WTC11 (cell line): Measurements from ENCODE around the gene GPATCH1. TPM values are rescaled to one million over a fixed set of nuclear protein-coding genes. Genes with fewer than 3 reads are reported as not detected.

ENCODE experiments used
- ATAC-seq: fragments of 200-7000 bp; cut with Tn5 transposase; 2 replicates; pipeline ENCODE4 v1.10.0; 2021; ENCODE audit warnings: mild to moderate bottlenecking, moderate library complexity
- CTCF ChIA-PET: fragments of 300-600 bp; sonication (Branson Sonifier 250); formaldehyde crosslinking; loops from one replicate; lab custom pipeline; 2021; ENCODE audit warnings: antibody characterized with exemption; lab: Charles Lee
- POLR2A ChIA-PET: fragments of 350-600 bp; sonication (Branson Sonifier 250); formaldehyde crosslinking; loops from one replicate; lab custom pipeline; 2021; ENCODE audit warnings: antibody characterized with exemption; lab: Charles Lee
- DNase-seq: peaks from one replicate; pipeline ENCODE4 v3.0.0; 2021; ENCODE audit warnings: low spot score
- H3K27ac Mint-ChIP-seq: 2 replicates; pipeline ENCODE4 v1.8.0; 2021; ENCODE audit warnings: mixed read lengths
- H3K27me3 Mint-ChIP-seq: 2 replicates; pipeline ENCODE4 v1.8.0; 2021; ENCODE audit warnings: low read depth, mild to moderate bottlenecking, moderate library complexity, mixed read lengths
- H3K36me3 Mint-ChIP-seq: 2 replicates; pipeline ENCODE4 v1.8.0; 2021; ENCODE audit warnings: mixed read lengths
- H3K4me1 Mint-ChIP-seq: 2 replicates; pipeline ENCODE4 v1.8.0; 2022; ENCODE audit warnings: mixed read lengths
- H3K4me3 Mint-ChIP-seq: 2 replicates; pipeline ENCODE4 v1.8.0; 2021; ENCODE audit warnings: mild to moderate bottlenecking, moderate library complexity, mixed read lengths
- H3K9me3 Mint-ChIP-seq: 2 replicates; pipeline ENCODE4 v1.8.0; 2021; ENCODE audit warnings: mixed read lengths
- ATF1 ChIP-seq: sonication (generic); formaldehyde crosslinking; IDR thresholded peaks from 2 replicates; pipeline ENCODE4 v1.8.1; 2023; ENCODE audit warnings: mild to moderate bottlenecking, moderate library complexity, missing genetic modification reagents
- CBFB ChIP-seq: sonication (generic); formaldehyde crosslinking; IDR thresholded peaks from 2 replicates; pipeline ENCODE4 v1.8.1; 2022; ENCODE audit warnings: mild to moderate bottlenecking, low read depth, missing genetic modification reagents
- CREB1 ChIP-seq: sonication (generic); formaldehyde crosslinking; IDR thresholded peaks from 2 replicates; pipeline ENCODE4 v1.8.0; 2023; ENCODE audit warnings: mild to moderate bottlenecking, missing genetic modification reagents
- EMX1 ChIP-seq: fragments of 250-450 bp; sonication (Bioruptor Pico); IDR thresholded peaks from 2 replicates; pipeline ENCODE4 v1.8.0; 2021; ENCODE audit warnings: mild to moderate bottlenecking
- FOXJ3 ChIP-seq: sonication (generic); formaldehyde crosslinking; IDR thresholded peaks from 2 replicates; pipeline ENCODE4 v1.9.0; 2021; ENCODE audit warnings: missing genetic modification reagents, mild to moderate bottlenecking, borderline replicate concordance
- JAZF1 ChIP-seq: fragments of 250-450 bp; sonication (Bioruptor Pico); IDR thresholded peaks from 2 replicates; pipeline ENCODE4 v1.9.0; 2021; ENCODE audit warnings: moderate library complexity, mild to moderate bottlenecking, inconsistent platforms
- MXD4 ChIP-seq: fragments of 250-450 bp; sonication (Bioruptor Pico); IDR thresholded peaks from 2 replicates; pipeline ENCODE4 v1.8.0; 2021; ENCODE audit warnings: mild to moderate bottlenecking, moderate library complexity, borderline replicate concordance
- NFE2L1 ChIP-seq: sonication (generic); formaldehyde crosslinking; IDR thresholded peaks from 2 replicates; pipeline ENCODE4 v1.8.1; 2023; ENCODE audit warnings: missing genetic modification reagents
- NFYB ChIP-seq: sonication (generic); formaldehyde crosslinking; conservative IDR thresholded peaks from 2 replicates; pipeline ENCODE4 v1.8.0; 2022; ENCODE audit warnings: low read depth, missing genetic modification reagents
- NR1H2 ChIP-seq: sonication (generic); formaldehyde crosslinking; IDR thresholded peaks from 2 replicates; pipeline ENCODE4 v1.9.0; 2021; ENCODE audit warnings: mild to moderate bottlenecking, moderate library complexity, missing genetic modification reagents
- NR2C2 ChIP-seq: sonication (generic); formaldehyde crosslinking; IDR thresholded peaks from 2 replicates; pipeline ENCODE4 v1.8.0; 2022; ENCODE audit warnings: mild to moderate bottlenecking, missing genetic modification reagents
- SMAD3 ChIP-seq: sonication (generic); formaldehyde crosslinking; IDR thresholded peaks from 2 replicates; pipeline ENCODE4 v1.8.0; 2022; ENCODE audit warnings: missing genetic modification reagents, mild to moderate bottlenecking, borderline replicate concordance
- SOX15 ChIP-seq: fragments of 250-450 bp; sonication (Bioruptor Pico); IDR thresholded peaks from 2 replicates; pipeline ENCODE4 v1.9.0; 2021; ENCODE audit warnings: mild to moderate bottlenecking
- SP1 ChIP-seq: sonication (generic); formaldehyde crosslinking; conservative IDR thresholded peaks from 2 replicates; pipeline ENCODE4 v1.8.1; 2022; ENCODE audit warnings: missing genetic modification reagents
- USF2 ChIP-seq: sonication (generic); formaldehyde crosslinking; IDR thresholded peaks from 2 replicates; pipeline ENCODE4 v1.8.1; 2023; ENCODE audit warnings: mild to moderate bottlenecking, missing genetic modification reagents, moderate library complexity
- ZNF121 ChIP-seq: sonication (generic); formaldehyde crosslinking; IDR thresholded peaks from 2 replicates; pipeline ENCODE4 v1.8.0; 2023; ENCODE audit warnings: missing genetic modification reagents
- ZNF219 ChIP-seq: sonication (generic); formaldehyde crosslinking; IDR thresholded peaks from 2 replicates; pipeline ENCODE4 v1.8.0; 2023; ENCODE audit warnings: missing genetic modification reagents, mild to moderate bottlenecking, borderline replicate concordance
- ZNF232 ChIP-seq: sonication (generic); formaldehyde crosslinking; IDR thresholded peaks from 2 replicates; pipeline ENCODE4 v1.8.0; 2022; ENCODE audit warnings: mild to moderate bottlenecking, missing genetic modification reagents
- ZNF416 ChIP-seq: fragments of 250-450 bp; sonication (Bioruptor Pico); IDR thresholded peaks from 2 replicates; pipeline ENCODE4 v1.9.0; 2021; ENCODE audit warnings: mild to moderate bottlenecking, inconsistent platforms
- ZNF671 ChIP-seq: fragments of 250-450 bp; sonication (Bioruptor Pico); IDR thresholded peaks from 2 replicates; pipeline ENCODE4 v1.8.0; 2021; ENCODE audit warnings: mild to moderate bottlenecking
- total RNA-seq: library from RNA; stranded (reverse); gene quantifications from 3 replicates; pipeline ENCODE4 v1.2.3, GENCODE V29; 2021
- TF ChIP-seq, protein P1 (sequence below): sonication (generic); formaldehyde crosslinking; IDR thresholded peaks from 2 replicates; pipeline ENCODE4 v1.8.1; 2022; ENCODE audit warnings: low read depth, mild to moderate bottlenecking, moderate library complexity, missing genetic modification reagents, borderline replicate concordance
- TF ChIP-seq, protein P2 (sequence below): sonication (generic); formaldehyde crosslinking; IDR thresholded peaks from 2 replicates; pipeline ENCODE4 v1.8.0; 2023; ENCODE audit warnings: missing genetic modification reagents
- TF ChIP-seq, protein P3 (sequence below): sonication (generic); formaldehyde crosslinking; IDR thresholded peaks from 2 replicates; pipeline ENCODE4 v1.8.0; 2022; ENCODE audit warnings: mild to moderate bottlenecking, missing genetic modification reagents
- TF ChIP-seq, protein P4 (sequence below): sonication (generic); formaldehyde crosslinking; IDR thresholded peaks from 2 replicates; pipeline ENCODE4 v1.8.1; 2022; ENCODE audit warnings: missing genetic modification reagents, borderline replicate concordance
- TF ChIP-seq, protein P5 (sequence below): sonication (generic); formaldehyde crosslinking; IDR thresholded peaks from 2 replicates; pipeline ENCODE4 v1.8.1; 2022; ENCODE audit warnings: mild to moderate bottlenecking, missing genetic modification reagents, moderate library complexity, borderline replicate concordance

GPATCH1 gene
- total RNA-seq, 1 experiment from 2014 or later: 10.7 TPM

- DNase-seq: no peak
- ATAC-seq: no peak
- Mint-ChIP-seq H3K36me3 (peaks cover 18% of the 10 kb centered on the region), H3K27ac (no peak overlapping the region), H3K4me1 (peaks cover 5% of the 10 kb centered on the region), H3K27me3 (peaks cover 6% of the 10 kb centered on the region; the same call in 1 of the 2 replicates), H3K9me3 (peaks cover 35% of the 10 kb centered on the region), H3K4me3 (no peak overlapping the region)
- TF ChIP-seq ZNF121 (CRISPR knock-in tag): no peak
- no peak for TF ChIP-seq ZNF416
- TF ChIP-seq SP1 (CRISPR knock-in tag): no peak
- TF ChIP-seq FOXJ3 (CRISPR knock-in tag): no peak
- TF ChIP-seq, protein P1, sequence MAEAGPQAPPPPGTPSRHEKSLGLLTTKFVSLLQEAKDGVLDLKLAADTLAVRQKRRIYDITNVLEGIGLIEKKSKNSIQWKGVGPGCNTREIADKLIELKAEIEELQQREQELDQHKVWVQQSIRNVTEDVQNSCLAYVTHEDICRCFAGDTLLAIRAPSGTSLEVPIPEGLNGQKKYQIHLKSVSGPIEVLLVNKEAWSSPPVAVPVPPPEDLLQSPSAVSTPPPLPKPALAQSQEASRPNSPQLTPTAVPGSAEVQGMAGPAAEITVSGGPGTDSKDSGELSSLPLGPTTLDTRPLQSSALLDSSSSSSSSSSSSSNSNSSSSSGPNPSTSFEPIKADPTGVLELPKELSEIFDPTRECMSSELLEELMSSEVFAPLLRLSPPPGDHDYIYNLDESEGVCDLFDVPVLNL (CRISPR knock-in tag): no peak
- TF ChIP-seq, protein P2, sequence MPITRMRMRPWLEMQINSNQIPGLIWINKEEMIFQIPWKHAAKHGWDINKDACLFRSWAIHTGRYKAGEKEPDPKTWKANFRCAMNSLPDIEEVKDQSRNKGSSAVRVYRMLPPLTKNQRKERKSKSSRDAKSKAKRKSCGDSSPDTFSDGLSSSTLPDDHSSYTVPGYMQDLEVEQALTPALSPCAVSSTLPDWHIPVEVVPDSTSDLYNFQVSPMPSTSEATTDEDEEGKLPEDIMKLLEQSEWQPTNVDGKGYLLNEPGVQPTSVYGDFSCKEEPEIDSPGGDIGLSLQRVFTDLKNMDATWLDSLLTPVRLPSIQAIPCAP: no peak
- TF ChIP-seq SMAD3 (CRISPR knock-in tag): no peak
- no peak for TF ChIP-seq SOX15 (CRISPR knock-in tag)
- no peak for TF ChIP-seq CBFB (CRISPR knock-in tag)
- TF ChIP-seq NR1H2 (CRISPR knock-in tag): no peak
- TF ChIP-seq, protein P3, sequence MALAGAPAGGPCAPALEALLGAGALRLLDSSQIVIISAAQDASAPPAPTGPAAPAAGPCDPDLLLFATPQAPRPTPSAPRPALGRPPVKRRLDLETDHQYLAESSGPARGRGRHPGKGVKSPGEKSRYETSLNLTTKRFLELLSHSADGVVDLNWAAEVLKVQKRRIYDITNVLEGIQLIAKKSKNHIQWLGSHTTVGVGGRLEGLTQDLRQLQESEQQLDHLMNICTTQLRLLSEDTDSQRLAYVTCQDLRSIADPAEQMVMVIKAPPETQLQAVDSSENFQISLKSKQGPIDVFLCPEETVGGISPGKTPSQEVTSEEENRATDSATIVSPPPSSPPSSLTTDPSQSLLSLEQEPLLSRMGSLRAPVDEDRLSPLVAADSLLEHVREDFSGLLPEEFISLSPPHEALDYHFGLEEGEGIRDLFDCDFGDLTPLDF (CRISPR knock-in tag): no peak
- no peak for TF ChIP-seq JAZF1
- no peak for TF ChIP-seq ZNF671 (CRISPR knock-in tag)
- CTCF ChIA-PET: no interaction called here
- POLR2A ChIA-PET: no interaction called here
Observed at GRCh38 chr19:33168528-33168927, 87.5 kb downstream of the GPATCH1 start.

- POLR2A ChIA-PET: no interaction called here
- H3K36me3 Mint-ChIP-seq: peaks cover 13% of the 10 kb centered on the region
- peaks cover 23% of the 10 kb centered on the region for H3K9me3 Mint-ChIP-seq
- no peak for ATAC-seq
- peaks cover 18% of the 10 kb centered on the region for H3K4me1 Mint-ChIP-seq
- no peak overlapping the region for H3K4me3 Mint-ChIP-seq
- H3K27ac Mint-ChIP-seq: no peak overlapping the region
- TF ChIP-seq CREB1 (no peak), EMX1 (CRISPR knock-in tag) (no peak), ZNF416 (no peak), NFYB (CRISPR knock-in tag) (no peak), MXD4 (CRISPR knock-in tag) (no peak), USF2 (CRISPR knock-in tag) (no peak), SOX15 (CRISPR knock-in tag) (no peak), NR2C2 (CRISPR knock-in tag) (no peak)
- TF ChIP-seq, all 79 proteins: peak for 0
- H3K27me3 Mint-ChIP-seq: peaks cover 6% of the 10 kb centered on the region; the same call in 1 of the 2 replicates
- DNase-seq: no peak
- CTCF ChIA-PET: interaction anchor here (1.9 kb wide), 1 partner anchor 13 kb away, joined by 8 read pairs; no protein-coding TSS in a partner anchor
Observed at GRCh38 chr19:33171222-33171795, 90.3 kb downstream of the GPATCH1 start.

- no peak for DNase-seq
- H3K9me3 Mint-ChIP-seq: peaks cover 23% of the 10 kb centered on the region
- no peak overlapping the region for H3K4me3 Mint-ChIP-seq
- peaks cover 6% of the 10 kb centered on the region; the same call in 1 of the 2 replicates for H3K27me3 Mint-ChIP-seq
- H3K27ac Mint-ChIP-seq: no peak overlapping the region
- CTCF ChIA-PET: no interaction called here
- H3K4me1 Mint-ChIP-seq: peaks cover 18% of the 10 kb centered on the region
- ATAC-seq: no peak
- POLR2A ChIA-PET: no interaction called here
- peaks cover 13% of the 10 kb centered on the region for H3K36me3 Mint-ChIP-seq
- TF ChIP-seq ATF1 (no peak), ZNF232 (CRISPR knock-in tag) (no peak), NFE2L1 (no peak), ZNF121 (CRISPR knock-in tag) (no peak), ZNF219 (CRISPR knock-in tag) (no peak), NR1H2 (CRISPR knock-in tag) (no peak)
- TF ChIP-seq, protein P1 (CRISPR knock-in tag): no peak
- TF ChIP-seq, protein P4, sequence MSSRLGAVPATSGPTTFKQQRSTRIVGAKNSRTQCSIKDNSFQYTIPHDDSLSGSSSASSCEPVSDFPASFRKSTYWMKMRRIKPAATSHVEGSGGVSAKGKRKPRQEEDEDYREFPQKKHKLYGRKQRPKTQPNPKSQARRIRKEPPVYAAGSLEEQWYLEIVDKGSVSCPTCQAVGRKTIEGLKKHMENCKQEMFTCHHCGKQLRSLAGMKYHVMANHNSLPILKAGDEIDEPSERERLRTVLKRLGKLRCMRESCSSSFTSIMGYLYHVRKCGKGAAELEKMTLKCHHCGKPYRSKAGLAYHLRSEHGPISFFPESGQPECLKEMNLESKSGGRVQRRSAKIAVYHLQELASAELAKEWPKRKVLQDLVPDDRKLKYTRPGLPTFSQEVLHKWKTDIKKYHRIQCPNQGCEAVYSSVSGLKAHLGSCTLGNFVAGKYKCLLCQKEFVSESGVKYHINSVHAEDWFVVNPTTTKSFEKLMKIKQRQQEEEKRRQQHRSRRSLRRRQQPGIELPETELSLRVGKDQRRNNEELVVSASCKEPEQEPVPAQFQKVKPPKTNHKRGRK (CRISPR knock-in tag): no peak
- TF ChIP-seq, protein P5, sequence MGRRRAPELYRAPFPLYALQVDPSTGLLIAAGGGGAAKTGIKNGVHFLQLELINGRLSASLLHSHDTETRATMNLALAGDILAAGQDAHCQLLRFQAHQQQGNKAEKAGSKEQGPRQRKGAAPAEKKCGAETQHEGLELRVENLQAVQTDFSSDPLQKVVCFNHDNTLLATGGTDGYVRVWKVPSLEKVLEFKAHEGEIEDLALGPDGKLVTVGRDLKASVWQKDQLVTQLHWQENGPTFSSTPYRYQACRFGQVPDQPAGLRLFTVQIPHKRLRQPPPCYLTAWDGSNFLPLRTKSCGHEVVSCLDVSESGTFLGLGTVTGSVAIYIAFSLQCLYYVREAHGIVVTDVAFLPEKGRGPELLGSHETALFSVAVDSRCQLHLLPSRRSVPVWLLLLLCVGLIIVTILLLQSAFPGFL (CRISPR knock-in tag): no peak
Observed at GRCh38 chr19:33171916-33172359, 91.0 kb downstream of the GPATCH1 start.
